ENCODE data around the gene UCHL5.
"Not testable (repeated sequence)": the region's sequence is repeated elsewhere in the genome, so short reads cannot be mapped to it uniquely, and the experiment has no call there.

UCHL5 gene

GRCh38 chr1:192980856-192981255, 78.3 kb downstream of the UCHL5 start:
- ATAC-seq (replicated peaks) (no peak), DNase-seq (no peak)
- peaks cover 3 to 9% of the 10 kb centered on the region in 2 donors for H3K4me1 Mint-ChIP-seq (ENCODE audit: low read depth in 2 of 2)
- H3K36me3 Mint-ChIP-seq (ENCODE audit: insufficient read depth): no peaks in the 10 kb centered on the region
- H3K4me3 Mint-ChIP-seq: no peak overlapping the region
- no peaks in the 10 kb centered on the region for H3K27me3 Mint-ChIP-seq
- H3K27ac Mint-ChIP-seq: no peak overlapping the region
- H3K9me3 Mint-ChIP-seq: no peaks in the 10 kb centered on the region

GRCh38 chr1:192980334-192980733, 78.8 kb downstream of the UCHL5 start:
- not testable (repeated sequence) for H3K36me3 Mint-ChIP-seq (ENCODE audit: insufficient read depth); H3K4me3 Mint-ChIP-seq; H3K9me3 Mint-ChIP-seq; DNase-seq; H3K4me1 Mint-ChIP-seq (ENCODE audit: low read depth in 2 of 2); ATAC-seq (replicated peaks); H3K27ac Mint-ChIP-seq; H3K27me3 Mint-ChIP-seq

- no peaks in the 10 kb centered on the region for H3K36me3 Mint-ChIP-seq (ENCODE audit: insufficient read depth)
- no peak for ATAC-seq (replicated peaks)
- DNase-seq: no peak
- no peaks in the 10 kb centered on the region for H3K27me3 Mint-ChIP-seq
- no peak overlapping the region for H3K27ac Mint-ChIP-seq
- H3K9me3 Mint-ChIP-seq: no peaks in the 10 kb centered on the region
- peaks cover 3 to 9% of the 10 kb centered on the region in 2 donors for H3K4me1 Mint-ChIP-seq (ENCODE audit: low read depth in 2 of 2)
- H3K4me3 Mint-ChIP-seq: no peak overlapping the region
These were observed 79.6 kb downstream of the UCHL5 start for GRCh38 chr1:192979542-192979941.

- H3K4me1 Mint-ChIP-seq (ENCODE audit: low read depth in 2 of 2): peaks cover 0 to under 1% of the 10 kb centered on the region in 2 donors
- ATAC-seq (replicated peaks): no peak
- H3K27ac Mint-ChIP-seq: no peak overlapping the region
- H3K4me3 Mint-ChIP-seq: no peak overlapping the region
- H3K36me3 Mint-ChIP-seq (ENCODE audit: insufficient read depth): no peaks in the 10 kb centered on the region
- no peaks in the 10 kb centered on the region for H3K9me3 Mint-ChIP-seq
- DNase-seq: no peak
- no peaks in the 10 kb centered on the region for H3K27me3 Mint-ChIP-seq
These were observed 80.9 kb downstream of the UCHL5 start for GRCh38 chr1:192978195-192978710.

- Mint-ChIP-seq H3K4me1 (ENCODE audit: low read depth in 2 of 2) (no peaks in the 10 kb centered on the region), H3K4me3 (no peak overlapping the region), H3K27ac (no peak overlapping the region), H3K36me3 (ENCODE audit: insufficient read depth) (no peaks in the 10 kb centered on the region), H3K9me3 (no peaks in the 10 kb centered on the region), H3K27me3 (no peaks in the 10 kb centered on the region)
- ATAC-seq (replicated peaks) (no peak), DNase-seq (no peak)
These were observed 82.0 kb downstream of the UCHL5 start for GRCh38 chr1:192977089-192977706.

GRCh38 chr1:192976576-192976975, 82.6 kb downstream of the UCHL5 start:
- Mint-ChIP-seq H3K9me3 (no peaks in the 10 kb centered on the region), H3K27ac (no peak overlapping the region), H3K36me3 (ENCODE audit: insufficient read depth) (no peaks in the 10 kb centered on the region), H3K27me3 (no peaks in the 10 kb centered on the region), H3K4me1 (ENCODE audit: low read depth in 2 of 2) (no peaks in the 10 kb centered on the region), H3K4me3 (no peak overlapping the region)
- DNase-seq (no peak), ATAC-seq (replicated peaks) (no peak)

GRCh38 chr1:192974701-192975100, 84.5 kb downstream of the UCHL5 start:
- DNase-seq (no peak), ATAC-seq (replicated peaks) (no peak)
- Mint-ChIP-seq H3K4me3 (no peak overlapping the region), H3K4me1 (ENCODE audit: low read depth in 2 of 2) (no peaks in the 10 kb centered on the region), H3K27me3 (peaks cover 0 to 4% of the 10 kb centered on the region in 2 donors), H3K27ac (no peak overlapping the region), H3K9me3 (no peaks in the 10 kb centered on the region), H3K36me3 (ENCODE audit: insufficient read depth) (no peaks in the 10 kb centered on the region)

GRCh38 chr1:192973988-192974387, 85.2 kb downstream of the UCHL5 start:
- ATAC-seq (replicated peaks): no peak
- Mint-ChIP-seq H3K4me1 (ENCODE audit: low read depth in 2 of 2) (no peaks in the 10 kb centered on the region), H3K27me3 (peaks cover 0 to 4% of the 10 kb centered on the region in 2 donors), H3K4me3 (no peak overlapping the region), H3K9me3 (no peaks in the 10 kb centered on the region), H3K36me3 (ENCODE audit: insufficient read depth) (no peaks in the 10 kb centered on the region), H3K27ac (no peak overlapping the region)
- no peak for DNase-seq

- Mint-ChIP-seq H3K27me3 (peaks cover 0 to 4% of the 10 kb centered on the region in 2 donors), H3K4me3 (no peak overlapping the region), H3K27ac (no peak overlapping the region), H3K36me3 (ENCODE audit: insufficient read depth) (no peaks in the 10 kb centered on the region), H3K4me1 (ENCODE audit: low read depth in 2 of 2) (no peaks in the 10 kb centered on the region), H3K9me3 (no peaks in the 10 kb centered on the region)
- ATAC-seq (replicated peaks) (no peak), DNase-seq (no peak)
These were observed 86.0 kb downstream of the UCHL5 start for GRCh38 chr1:192973202-192973601.

- peaks cover 0 to 2% of the 10 kb centered on the region in 2 donors for H3K4me1 Mint-ChIP-seq (ENCODE audit: low read depth in 2 of 2)
- no peak overlapping the region for H3K4me3 Mint-ChIP-seq
- H3K27me3 Mint-ChIP-seq: peaks cover 0 to 4% of the 10 kb centered on the region in 2 donors
- H3K9me3 Mint-ChIP-seq: no peaks in the 10 kb centered on the region
- H3K27ac Mint-ChIP-seq: no peak overlapping the region
- H3K36me3 Mint-ChIP-seq (ENCODE audit: insufficient read depth): no peaks in the 10 kb centered on the region
- ATAC-seq (replicated peaks) (no peak), DNase-seq (no peak)
These were observed 90.1 kb downstream of the UCHL5 start for GRCh38 chr1:192969091-192969490.

- Mint-ChIP-seq H3K27me3 (peaks cover 0 to 4% of the 10 kb centered on the region in 2 donors), H3K4me1 (ENCODE audit: low read depth in 2 of 2) (peaks cover 0 to 2% of the 10 kb centered on the region in 2 donors), H3K9me3 (no peaks in the 10 kb centered on the region), H3K36me3 (ENCODE audit: insufficient read depth) (no peaks in the 10 kb centered on the region), H3K4me3 (no peak overlapping the region), H3K27ac (no peak overlapping the region)
- ATAC-seq (replicated peaks) (no peak), DNase-seq (no peak)
These were observed 90.8 kb downstream of the UCHL5 start for GRCh38 chr1:192968323-192968722.

- no peak overlapping the region for H3K27ac Mint-ChIP-seq
- peaks cover 0 to 4% of the 10 kb centered on the region in 2 donors for H3K27me3 Mint-ChIP-seq
- H3K4me3 Mint-ChIP-seq: no peak overlapping the region
- peaks cover 0 to 2% of the 10 kb centered on the region in 2 donors for H3K4me1 Mint-ChIP-seq (ENCODE audit: low read depth in 2 of 2)
- ATAC-seq (replicated peaks) (no peak), DNase-seq (no peak)
- no peaks in the 10 kb centered on the region for H3K36me3 Mint-ChIP-seq (ENCODE audit: insufficient read depth)
- no peaks in the 10 kb centered on the region for H3K9me3 Mint-ChIP-seq
These were observed 91.3 kb downstream of the UCHL5 start for GRCh38 chr1:192967901-192968300.

- Mint-ChIP-seq H3K9me3 (no peaks in the 10 kb centered on the region), H3K27me3 (peaks cover 0 to 4% of the 10 kb centered on the region in 2 donors), H3K27ac (no peak overlapping the region), H3K4me3 (no peak overlapping the region), H3K4me1 (ENCODE audit: low read depth in 2 of 2) (peaks cover 0 to 2% of the 10 kb centered on the region in 2 donors), H3K36me3 (ENCODE audit: insufficient read depth) (no peaks in the 10 kb centered on the region)
- ATAC-seq (replicated peaks) (no peak), DNase-seq (no peak)
These were observed 91.8 kb downstream of the UCHL5 start for GRCh38 chr1:192967211-192967877.

- H3K27ac Mint-ChIP-seq: no peak overlapping the region
- H3K4me1 Mint-ChIP-seq (ENCODE audit: low read depth in 2 of 2): peaks cover 0 to 2% of the 10 kb centered on the region in 2 donors
- H3K9me3 Mint-ChIP-seq: no peaks in the 10 kb centered on the region
- no peaks in the 10 kb centered on the region for H3K27me3 Mint-ChIP-seq
- DNase-seq (no peak), ATAC-seq (replicated peaks) (no peak)
- H3K4me3 Mint-ChIP-seq: no peak overlapping the region
- H3K36me3 Mint-ChIP-seq (ENCODE audit: insufficient read depth): no peaks in the 10 kb centered on the region
These were observed 93.1 kb downstream of the UCHL5 start for GRCh38 chr1:192966073-192966472.

Measured in effector memory CD8-positive, alpha-beta T cell (primary cell).